CD4-positive, alpha-beta T cell treated with Interleukin-15 for 4 hours (primary cell): ENCODE measurements around the gene GPR37L1.
"Not testable (repeated sequence)": the region's sequence is repeated elsewhere in the genome, so short reads cannot be mapped to it uniquely, and the experiment has no call there.

Experiments used
- DNase-seq: peaks from one replicate; pipeline ENCODE4 v3.0.0-alpha.2; 2020; ENCODE audit warnings: low spot score

The GPR37L1 gene

GRCh38 chr1:202170726-202171125, 48.0 kb downstream of the GPR37L1 start:
- DNase-seq = no peak

- no peak for DNase-seq
Observed at GRCh38 chr1:202171292-202172014, 48.7 kb downstream of the GPR37L1 start.

GRCh38 chr1:202172015-202172355, 49.3 kb downstream of the GPR37L1 start:
- no peak for DNase-seq

GRCh38 chr1:202173993-202174392, 51.3 kb downstream of the GPR37L1 start:
- DNase-seq = no peak

GRCh38 chr1:202176949-202177927, 54.5 kb downstream of the GPR37L1 start:
- DNase-seq = no peak

- no peak for DNase-seq
Observed at GRCh38 chr1:202179828-202180750, 57.4 kb downstream of the GPR37L1 start.

- not testable (repeated sequence) for DNase-seq
Observed at GRCh38 chr1:202180751-202181139, 58.0 kb downstream of the GPR37L1 start.

- DNase-seq = no peak
Observed at GRCh38 chr1:202181586-202181985, 58.9 kb downstream of the GPR37L1 start.

GRCh38 chr1:202182040-202182877, 59.5 kb downstream of the GPR37L1 start:
- DNase-seq = no peak
